Neuronal stem cell (in vitro differentiated cells): ENCODE measurements around the gene IRAK1.
"Not testable (repeated sequence)": the region's sequence is repeated elsewhere in the genome, so short reads cannot be mapped to it uniquely, and the experiment has no call there.

Source experiments
- DNase-seq: peaks from one replicate; pipeline ENCODE4 v3.0.0-alpha.2; 2013; ENCODE audit warnings: low spot score
- H2AFZ ChIP-seq: one replicate; pipeline ENCODE4 v1.6.1; 2013; ENCODE audit warnings: mild to moderate bottlenecking, low read length, inconsistent platforms
- H2AK5ac ChIP-seq: 2 replicates; pipeline ENCODE4 v1.6.1; 2013; ENCODE audit warnings: low read depth, mild to moderate bottlenecking, inconsistent platforms, low read length, moderate library complexity, mixed read lengths
- H2BK120ac ChIP-seq: 2 replicates; pipeline ENCODE4 v1.6.1; 2013; ENCODE audit warnings: low read depth, mild to moderate bottlenecking, inconsistent platforms, low read length, moderate library complexity, mixed read lengths
- H2BK12ac ChIP-seq: one replicate; pipeline ENCODE4 v1.6.1; 2013; ENCODE audit warnings: low read length, inconsistent platforms
- H2BK15ac ChIP-seq: 2 replicates; pipeline ENCODE4 v1.6.1; 2013; ENCODE audit warnings: mild to moderate bottlenecking, low read length, inconsistent platforms, mixed read lengths
- H2BK5ac ChIP-seq: one replicate; pipeline ENCODE4 v1.6.1; 2013; ENCODE audit warnings: inconsistent platforms, mild to moderate bottlenecking, low read length, moderate library complexity
- H3K14ac ChIP-seq: one replicate; pipeline ENCODE4 v1.6.1; 2013; ENCODE audit warnings: low read length, inconsistent platforms
- H3K18ac ChIP-seq: 2 replicates; pipeline ENCODE4 v1.6.1; 2013; ENCODE audit warnings: low read length, inconsistent platforms
- H3K23ac ChIP-seq: 2 replicates; pipeline ENCODE4 v1.6.1; 2013; ENCODE audit warnings: low read depth, mild to moderate bottlenecking, mixed read lengths, low read length, inconsistent platforms; ENCODE audit not compliant: poor library complexity
- H3K27ac ChIP-seq: replicated peaks from 3 replicates; pipeline ENCODE4 v1.5.1; 2013; ENCODE audit warnings: low read length, inconsistent platforms
- H3K27me3 ChIP-seq, 3 experiments: 2 replicates each; pipeline ENCODE4 v1.6.1; 2013; ENCODE audit warnings: low read length in 3 of 3, mild to moderate bottlenecking in 2 of 3, inconsistent platforms in 1 of 3, low read depth in 1 of 3, mixed read lengths in 1 of 3, moderate library complexity in 1 of 3; ENCODE audit not compliant: control insufficient read depth in 3 of 3, insufficient read depth in 3 of 3
- H3K36me3 ChIP-seq, 2 donors: replicated peaks in 1 of 2; 2 replicates each; pipeline ENCODE4 v1.6.1; 2013; ENCODE audit warnings: low read length in 2 of 2; ENCODE audit not compliant: control insufficient read depth in 2 of 2, insufficient read depth in 2 of 2
- H3K4ac ChIP-seq: 2 replicates; pipeline ENCODE4 v1.6.1; 2013; ENCODE audit warnings: inconsistent platforms, mild to moderate bottlenecking, low read length, moderate library complexity
- H3K4me1 ChIP-seq, 2 donors: 1 replicate in 1 of 2; 2 replicates in 1 of 2; pipeline ENCODE4 v1.6.1; 2013; ENCODE audit warnings: low read length in 2 of 2, low read depth in 1 of 2; ENCODE audit not compliant: control insufficient read depth in 2 of 2, insufficient read depth in 1 of 2
- H3K4me2 ChIP-seq: one replicate; pipeline ENCODE4 v1.6.1; 2013; ENCODE audit warnings: mild to moderate bottlenecking, low read length, inconsistent platforms; ENCODE audit not compliant: insufficient read depth, poor library complexity, severe bottlenecking
- H3K4me3 ChIP-seq, 2 donors: 2 replicates each; pipeline ENCODE4 v1.5.1; 2013; ENCODE audit warnings: low read length in 2 of 2, mild to moderate bottlenecking in 2 of 2, inconsistent platforms in 1 of 2, moderate library complexity in 1 of 2
- H3K79me1 ChIP-seq: one replicate; pipeline ENCODE4 v1.6.1; 2013; ENCODE audit warnings: low read depth, mild to moderate bottlenecking, inconsistent platforms, low read length, moderate library complexity
- H3K9ac ChIP-seq: one replicate; pipeline ENCODE4 v1.6.1; 2013; ENCODE audit warnings: mild to moderate bottlenecking, low read depth, low read length, inconsistent platforms; ENCODE audit not compliant: poor library complexity
- H3K9me3 ChIP-seq, 2 donors: replicated peaks in 1 of 2; 2 replicates each; pipeline versions ENCODE3 to v1.6.1; 2013; ENCODE audit warnings: low read length in 2 of 2, mild to moderate bottlenecking in 2 of 2, inconsistent platforms in 1 of 2, low read depth in 1 of 2, mixed read lengths in 1 of 2, moderate library complexity in 1 of 2; ENCODE audit not compliant: control insufficient read depth in 2 of 2, insufficient read depth in 1 of 2
- H4K8ac ChIP-seq: one replicate; pipeline ENCODE4 v1.6.1; 2013; ENCODE audit warnings: low read depth, mild to moderate bottlenecking, inconsistent platforms, low read length, moderate library complexity
- H4K91ac ChIP-seq: one replicate; pipeline ENCODE4 v1.6.1; 2013; ENCODE audit warnings: low read length, low read depth, mild to moderate bottlenecking, inconsistent platforms; ENCODE audit not compliant: poor library complexity
- WGBS, 2 donors: extraction: QIAGEN DNeasy Blood & Tissue Kit; methylation state at CpG; one replicate each; pipeline ENCODE4 v1.1.7; 2013; ENCODE audit warnings: missing lambda C conversion rate in 2 of 2, mixed read lengths in 1 of 2; ENCODE audit not compliant: insufficient read length in 2 of 2, insufficient replicate concordance in 1 of 2; ENCODE audit errors: extremely low coverage in 2 of 2; 5-methylcytosine and 5-hydroxymethylcytosine counted together

The IRAK1 gene

DNA sequence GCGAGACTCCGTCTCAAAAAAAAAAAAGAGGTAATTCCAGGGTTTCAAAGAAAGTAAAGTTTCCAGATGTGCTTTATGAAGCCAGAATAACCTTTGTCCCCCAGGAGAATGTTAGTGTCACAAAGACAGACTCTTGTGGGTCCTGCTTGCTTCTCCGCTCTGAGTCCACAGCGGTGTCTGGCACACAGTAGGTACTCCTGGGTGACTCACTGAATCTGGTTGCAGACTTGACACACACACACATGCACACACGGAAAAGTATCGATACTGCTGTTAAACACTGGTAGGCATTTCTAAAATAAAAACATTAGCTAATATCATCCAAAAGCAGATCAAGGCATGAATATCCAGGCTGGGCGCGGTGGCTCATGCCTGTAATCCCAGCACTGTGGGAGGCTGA, 24.2 kb downstream of the IRAK1 start:
- Histone ChIP-seq H3K14ac (no peak overlapping the region), H3K4me3 (no peak overlapping the region), H3K9me3 (no peaks in the 10 kb centered on the region), H3K18ac (no peak overlapping the region), H2AK5ac (no peak overlapping the region), H3K27ac (no peak overlapping the region), H4K91ac (no peak overlapping the region), H3K4me1 (peaks cover 0 to 3% of the 10 kb centered on the region in 2 donors), H2BK120ac (no peak overlapping the region), H3K9ac (no peak overlapping the region), H3K4me2 (no peak overlapping the region), H3K23ac (no peak overlapping the region), H3K79me1 (no peaks in the 10 kb centered on the region), H3K27me3 (peaks cover 0 to 27% (median 0%) of the 10 kb centered on the region in 3 experiments), H4K8ac (no peak overlapping the region), H3K4ac (no peak overlapping the region), H2BK5ac (no peak overlapping the region), H2AFZ (no peak overlapping the region), H3K36me3 (no peaks in the 10 kb centered on the region), H2BK15ac (no peak overlapping the region), H2BK12ac (no peak overlapping the region)
- DNase-seq: no peak
- no CpG with 5 or more reads among the region's 8 CpGs for WGBS, 2 donors

DNA sequence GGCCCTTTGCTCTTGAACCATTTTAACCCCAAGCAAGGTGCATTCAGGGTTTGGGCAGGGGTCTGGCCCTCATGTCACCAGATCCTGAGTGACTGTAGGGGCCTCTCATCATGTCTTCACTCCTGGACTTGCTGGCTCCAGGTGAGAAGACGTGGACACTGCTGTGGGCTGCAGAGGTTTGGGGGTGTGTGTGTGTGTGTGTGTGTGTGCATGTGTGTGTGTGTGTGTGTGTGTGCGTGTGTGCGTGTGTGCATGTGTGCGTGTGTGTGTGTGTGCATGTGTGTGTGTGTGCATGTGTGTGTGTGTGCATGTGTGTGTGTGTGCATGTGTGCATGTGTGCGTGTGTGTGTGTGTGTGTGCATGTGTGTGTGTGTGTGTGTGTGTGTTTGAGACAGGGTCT, 25.3 kb downstream of the IRAK1 start:
- not testable (repeated sequence) for H3K4me3 ChIP-seq, H2BK15ac ChIP-seq, H3K18ac ChIP-seq, H3K23ac ChIP-seq, H3K4ac ChIP-seq, H2BK12ac ChIP-seq, H3K79me1 ChIP-seq, DNase-seq, H3K4me1 ChIP-seq, H2BK120ac ChIP-seq, H2BK5ac ChIP-seq, H3K27ac ChIP-seq, H4K8ac ChIP-seq, H3K9me3 ChIP-seq, H2AK5ac ChIP-seq, H3K9ac ChIP-seq, H4K91ac ChIP-seq, H3K14ac ChIP-seq, H3K36me3 ChIP-seq, H3K4me2 ChIP-seq, H2AFZ ChIP-seq
- peaks cover 0 to 29% (median 0%) of the 10 kb centered on the region in 3 experiments for H3K27me3 ChIP-seq
- WGBS, 2 donors: no CpG with 5 or more reads among the region's 5 CpGs

DNA sequence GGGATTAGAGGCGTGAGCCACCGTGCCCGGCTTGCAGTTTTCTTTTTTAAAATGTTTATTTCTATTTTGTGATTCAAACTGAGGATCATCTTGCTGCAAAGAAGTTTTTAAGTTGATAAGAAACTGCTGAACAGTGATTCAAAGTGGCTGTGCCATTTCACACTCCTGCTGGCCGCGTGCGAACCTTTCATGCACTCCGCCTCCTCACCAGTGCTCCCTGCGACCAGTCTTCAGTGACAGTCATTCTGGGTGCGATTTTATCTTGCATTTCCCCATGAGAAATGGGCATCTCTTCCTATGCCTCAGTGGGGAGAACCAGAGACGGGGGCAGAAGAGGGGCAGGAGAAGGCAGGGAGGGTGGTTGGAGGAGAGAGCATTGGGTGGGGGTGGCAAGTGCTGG, 25.7 kb downstream of the IRAK1 start:
- no peak overlapping the region for H2AFZ ChIP-seq
- H3K14ac ChIP-seq: no peak overlapping the region
- no peak overlapping the region for H2BK15ac ChIP-seq
- no peak overlapping the region for H2AK5ac ChIP-seq
- peaks cover 0 to 3% of the 10 kb centered on the region in 2 donors for H3K9me3 ChIP-seq
- H3K23ac ChIP-seq: no peak overlapping the region
- no CpG with 5 or more reads among the region's 10 CpGs for WGBS, 2 donors
- H3K18ac ChIP-seq: no peak overlapping the region
- no peak overlapping the region for H3K9ac ChIP-seq
- H3K4ac ChIP-seq: no peak overlapping the region
- no peak overlapping the region for H3K4me3 ChIP-seq
- no peaks in the 10 kb centered on the region for H3K79me1 ChIP-seq
- H3K4me1 ChIP-seq: no peaks in the 10 kb centered on the region
- H3K27me3 ChIP-seq: peaks cover 0 to 26% (median 0%) of the 10 kb centered on the region in 3 experiments
- H2BK5ac ChIP-seq: no peak overlapping the region
- no peak overlapping the region for H2BK120ac ChIP-seq
- no peak overlapping the region for H3K4me2 ChIP-seq
- no peak for DNase-seq
- H3K36me3 ChIP-seq: no peaks in the 10 kb centered on the region
- H4K91ac ChIP-seq: no peak overlapping the region
- H2BK12ac ChIP-seq: no peak overlapping the region
- H4K8ac ChIP-seq: no peak overlapping the region
- no peak overlapping the region for H3K27ac ChIP-seq

DNA sequence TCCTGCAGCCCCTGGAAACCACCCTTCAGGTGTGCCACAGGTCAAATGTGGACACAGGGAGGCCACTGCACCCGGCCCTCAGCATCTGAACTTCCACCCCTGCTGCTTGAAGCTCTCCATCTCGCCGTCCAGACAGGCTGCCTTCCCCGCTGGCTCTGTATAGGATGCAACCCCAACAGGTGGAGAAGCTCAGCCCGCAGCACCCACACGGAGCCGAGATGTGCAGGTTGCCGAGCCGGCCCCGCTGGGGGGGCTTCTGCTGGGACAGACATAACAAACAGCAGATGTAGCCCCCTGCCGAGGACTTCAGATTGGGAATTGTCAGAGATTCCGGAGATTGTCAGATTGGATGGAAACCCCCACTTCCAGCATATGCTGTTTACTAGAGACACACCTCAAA, 26.6 kb downstream of the IRAK1 start:
- Histone ChIP-seq H3K9ac (no peak overlapping the region), H3K4me1 (no peaks in the 10 kb centered on the region), H2AK5ac (no peak overlapping the region), H3K18ac (no peak overlapping the region), H2BK15ac (no peak overlapping the region), H3K14ac (no peak overlapping the region), H2BK12ac (no peak overlapping the region), H3K4me2 (no peak overlapping the region), H3K4me3 (no peak overlapping the region), H2BK120ac (no peak overlapping the region), H3K79me1 (no peaks in the 10 kb centered on the region), H3K23ac (no peak overlapping the region), H2AFZ (no peak overlapping the region), H3K27ac (no peak overlapping the region), H3K27me3 (peaks cover 0 to 23% (median 0%) of the 10 kb centered on the region in 3 experiments), H4K8ac (no peak overlapping the region), H3K4ac (no peak overlapping the region), H2BK5ac (no peak overlapping the region), H3K9me3 (peaks cover 0 to 3% of the 10 kb centered on the region in 2 donors), H3K36me3 (no peaks in the 10 kb centered on the region), H4K91ac (no peak overlapping the region)
- no CpG with 5 or more reads among the region's 12 CpGs for WGBS, 2 donors
- no peak for DNase-seq
